Psoas muscle (tissue), 8 donors: ENCODE data around the gene MAP1B. TPM values are rescaled to one million over a fixed set of nuclear protein-coding genes. Genes with fewer than 3 reads are reported as not detected.
A peak's percentile ranks its signal among the peaks of the same experiment; 100 is the strongest.

Experiments used
- ATAC-seq, 4 donors: fragments of 200-7000 bp; cut with Tn5 transposase; one replicate each; pipeline ENCODE4 v1.9.1; 2020; ENCODE audit warnings: moderate library complexity in 3 of 4, mild to moderate bottlenecking in 2 of 4
- DNase-seq, 2 donors: peaks; one replicate each; pipeline ENCODE4 v3.0.0-alpha.2; 2020
- H3K27ac ChIP-seq: fragments of 200-600 bp; one replicate; pipeline ENCODE4 v1.8.0; 2022
- H3K27me3 ChIP-seq, 3 donors: fragments of 200-600 bp in 1 of 3; one replicate each; pipeline versions ENCODE4 v1.6.1 to v1.8.0; 2013 to 2022; ENCODE audit warnings: low read length in 2 of 3, mild to moderate bottlenecking in 2 of 3, moderate library complexity in 1 of 3; ENCODE audit not compliant: insufficient read depth in 3 of 3
- H3K36me3 ChIP-seq, 2 donors: fragments of 200-600 bp in 1 of 2; one replicate each; pipeline versions ENCODE4 v1.6.1 to v1.8.0; 2013 to 2022; ENCODE audit warnings: low read depth in 1 of 2, mild to moderate bottlenecking in 1 of 2, moderate library complexity in 1 of 2; ENCODE audit not compliant: insufficient read depth in 1 of 2
- H3K4me1 ChIP-seq: fragments of 200-600 bp; one replicate; pipeline ENCODE4 v1.8.0; 2022
- H3K4me3 ChIP-seq: fragments of 200-600 bp; one replicate; pipeline ENCODE4 v1.8.0; 2022; ENCODE audit warnings: mild to moderate bottlenecking
- H3K9me3 ChIP-seq: fragments of 200-600 bp; one replicate; pipeline ENCODE4 v1.8.0; 2022
- CTCF ChIP-seq: fragments of 200-600 bp; IDR thresholded peaks from one replicate; pipeline ENCODE4 v1.8.0; 2022; ENCODE audit warnings: antibody characterized with exemption
- WGBS, 3 donors: extraction: QIAGEN DNeasy Blood & Tissue Kit; methylation state at CpG; one replicate each; pipeline versions ENCODE4 v1.1.6 to v1.1.7; 2013; 5-methylcytosine and 5-hydroxymethylcytosine counted together
- intact Hi-C, 2 donors: fragments of 100-400 bp; cut with DNase I; formaldehyde crosslinking; loops; one replicate each; pipeline versions ENCODE4 v1.11.0 to v1.14.2; 2022
- polyA plus RNA-seq, 3 donors: library from polyadenylated mRNA; stranded (reverse); fragments of 200-250 nt; gene quantifications; one replicate each; pipeline ENCODE4 v1.2.3, GENCODE V29; 2013
- total RNA-seq, 4 donors: library from RNA; stranded (reverse); fragmentation: NEBNext Ultra II Directional in 2 of 4; extraction: Animal tissue kit (Norgen Biotek cat#: 25700) in 2 of 4; gene quantifications; one replicate each; pipeline versions ENCODE4 v1.2.1 to v1.2.4, GENCODE V29; 2021 to 2023
- donor health status: healthy with polysubstance abuse.
- donor health status: DM: no; HTN: no; CAD: no; lungs with moderate emphysema.
- donor health status: Bipolar disorder and iron deficiency.
- donor health status: healthy.
- donor health status: DM: yes; HTN: yes; CAD: no.
- donor health status: DM: no; HTN: no; CAD: no.
- donor health status: DM: no; HTN: no; CAD: no.
- donor health status: DM: yes; HTN: yes; CAD: no.

Gene MAP1B
- total and polyA plus RNA-seq, 7 donors: 1.1 to 20.2 (median 8.5) TPM

GRCh38 chr5:72187388-72188075 is 80.3 kb downstream of the MAP1B start:
- Histone ChIP-seq H3K36me3 (no peaks in the 10 kb centered on the region), H3K4me3 (no peak overlapping the region), H3K27me3 (no peaks in the 10 kb centered on the region), H3K9me3 (no peaks in the 10 kb centered on the region), H3K4me1 (no peaks in the 10 kb centered on the region), H3K27ac (no peak overlapping the region)
- no peak for TF ChIP-seq CTCF
- DNase-seq: no peak
- intact Hi-C loops: no loop called here
- WGBS, 3 donors: 69 to 92% (median 79%) methylated on average over 5 of the region's 5 CpGs
- no peak for ATAC-seq

- 88 to 93% (median 90%) methylated on average over 2 of the region's 2 CpGs for WGBS, 3 donors
- Histone ChIP-seq H3K4me3 (no peak overlapping the region), H3K27ac (no peak overlapping the region), H3K4me1 (no peaks in the 10 kb centered on the region), H3K9me3 (no peaks in the 10 kb centered on the region), H3K36me3 (no peaks in the 10 kb centered on the region), H3K27me3 (no peaks in the 10 kb centered on the region)
- intact Hi-C loops: no loop called here
- no peak for TF ChIP-seq CTCF
- ATAC-seq: no peak
- DNase-seq: no peak
Observed at GRCh38 chr5:72188166-72188565, 80.9 kb downstream of the MAP1B start.

- H3K4me3 ChIP-seq: no peak overlapping the region
- H3K27me3 ChIP-seq: no peaks in the 10 kb centered on the region
- intact Hi-C loops: no loop called here
- H3K27ac ChIP-seq: no peak overlapping the region
- DNase-seq (no peak), ATAC-seq (peak in 1 of 4 donors; percentile 44)
- H3K4me1 ChIP-seq: no peaks in the 10 kb centered on the region
- H3K9me3 ChIP-seq: no peaks in the 10 kb centered on the region
- WGBS, 3 donors: 71 to 77% (median 74%) methylated on average over 2 of the region's 2 CpGs
- H3K36me3 ChIP-seq: peaks cover 0 to 5% of the 10 kb centered on the region in 2 donors
- no peak for TF ChIP-seq CTCF
Observed at GRCh38 chr5:72189146-72189545, 81.9 kb downstream of the MAP1B start.

GRCh38 chr5:72191404-72191803 is 84.1 kb downstream of the MAP1B start:
- 68 to 80% (median 77%) methylated on average over 3 of the region's 3 CpGs for WGBS, 3 donors
- DNase-seq (no peak), ATAC-seq (no peak)
- Histone ChIP-seq H3K9me3 (no peaks in the 10 kb centered on the region), H3K4me1 (no peaks in the 10 kb centered on the region), H3K27ac (no peak overlapping the region), H3K4me3 (no peak overlapping the region), H3K36me3 (peaks cover 0 to 13% of the 10 kb centered on the region in 2 donors), H3K27me3 (no peaks in the 10 kb centered on the region)
- TF ChIP-seq CTCF: no peak
- intact Hi-C loops: no loop called here

- Histone ChIP-seq H3K4me1 (no peaks in the 10 kb centered on the region), H3K36me3 (peaks cover 0 to 13% of the 10 kb centered on the region in 2 donors), H3K9me3 (no peaks in the 10 kb centered on the region), H3K27ac (no peak overlapping the region), H3K27me3 (no peaks in the 10 kb centered on the region), H3K4me3 (no peak overlapping the region)
- 93 to 98% (median 97%) methylated on average over 6 of the region's 6 CpGs for WGBS, 3 donors
- no peak for DNase-seq
- no peak for TF ChIP-seq CTCF
- intact Hi-C loops: no loop called here
- no peak for ATAC-seq
Observed at GRCh38 chr5:72194846-72195245, 87.6 kb downstream of the MAP1B start.
